Measurements from ENCODE around the gene TTLL12.

DNA sequence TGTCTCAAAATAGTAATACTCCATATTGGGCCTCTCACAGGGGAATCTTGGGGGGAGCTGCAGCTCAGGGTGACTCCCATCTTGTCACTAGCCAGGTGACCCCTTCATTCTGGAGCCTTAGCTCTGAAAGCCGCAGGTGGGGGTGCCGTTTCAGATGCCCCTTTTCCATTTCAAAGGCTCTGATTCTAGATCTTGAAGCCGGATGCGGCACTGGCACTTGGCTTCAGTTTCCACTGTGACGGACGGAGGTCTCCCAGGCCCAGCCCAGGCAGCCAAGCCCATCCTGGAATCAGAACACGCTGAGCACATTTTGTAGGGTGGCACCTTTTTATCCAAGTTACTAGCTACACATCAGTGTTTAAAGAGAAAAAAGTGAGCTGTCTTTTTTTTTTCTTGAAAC is 70.0 kb downstream of the TTLL12 start:
- no peak for TF ChIP-seq EGR1 (IDR thresholded peaks at IDR 0.05; ENCODE audit: low read depth)
- TF ChIP-seq YY1 (IDR thresholded peaks at IDR 0.05; ENCODE audit: extremely low read depth, insufficient replicate concordance, low read depth, low read length) = no peak
- no peak for TF ChIP-seq ZNF274 (IDR thresholded peaks at IDR 0.05; ENCODE audit: low read depth, low read length)
- no peak for TF ChIP-seq SIN3A (IDR thresholded peaks at IDR 0.05; ENCODE audit: low read depth)
- TF ChIP-seq JUND (IDR thresholded peaks at IDR 0.05) = no peak
- TF ChIP-seq EZH2 (IDR thresholded peaks at IDR 0.05) = no peak
- TF ChIP-seq, protein P1, sequence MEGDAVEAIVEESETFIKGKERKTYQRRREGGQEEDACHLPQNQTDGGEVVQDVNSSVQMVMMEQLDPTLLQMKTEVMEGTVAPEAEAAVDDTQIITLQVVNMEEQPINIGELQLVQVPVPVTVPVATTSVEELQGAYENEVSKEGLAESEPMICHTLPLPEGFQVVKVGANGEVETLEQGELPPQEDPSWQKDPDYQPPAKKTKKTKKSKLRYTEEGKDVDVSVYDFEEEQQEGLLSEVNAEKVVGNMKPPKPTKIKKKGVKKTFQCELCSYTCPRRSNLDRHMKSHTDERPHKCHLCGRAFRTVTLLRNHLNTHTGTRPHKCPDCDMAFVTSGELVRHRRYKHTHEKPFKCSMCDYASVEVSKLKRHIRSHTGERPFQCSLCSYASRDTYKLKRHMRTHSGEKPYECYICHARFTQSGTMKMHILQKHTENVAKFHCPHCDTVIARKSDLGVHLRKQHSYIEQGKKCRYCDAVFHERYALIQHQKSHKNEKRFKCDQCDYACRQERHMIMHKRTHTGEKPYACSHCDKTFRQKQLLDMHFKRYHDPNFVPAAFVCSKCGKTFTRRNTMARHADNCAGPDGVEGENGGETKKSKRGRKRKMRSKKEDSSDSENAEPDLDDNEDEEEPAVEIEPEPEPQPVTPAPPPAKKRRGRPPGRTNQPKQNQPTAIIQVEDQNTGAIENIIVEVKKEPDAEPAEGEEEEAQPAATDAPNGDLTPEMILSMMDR (IDR thresholded peaks at IDR 0.05 in 2 of 3, conservative IDR thresholded peaks at IDR 0.05 in 1 of 3; ENCODE audit: borderline replicate concordance in 1 of 3, insufficient read depth in 1 of 3, low read depth in 2 of 3, low read length in 2 of 3) = no peak
- no peak for TF ChIP-seq SP1 (IDR thresholded peaks at IDR 0.05; ENCODE audit: low read depth)
- TF ChIP-seq, protein P2, sequence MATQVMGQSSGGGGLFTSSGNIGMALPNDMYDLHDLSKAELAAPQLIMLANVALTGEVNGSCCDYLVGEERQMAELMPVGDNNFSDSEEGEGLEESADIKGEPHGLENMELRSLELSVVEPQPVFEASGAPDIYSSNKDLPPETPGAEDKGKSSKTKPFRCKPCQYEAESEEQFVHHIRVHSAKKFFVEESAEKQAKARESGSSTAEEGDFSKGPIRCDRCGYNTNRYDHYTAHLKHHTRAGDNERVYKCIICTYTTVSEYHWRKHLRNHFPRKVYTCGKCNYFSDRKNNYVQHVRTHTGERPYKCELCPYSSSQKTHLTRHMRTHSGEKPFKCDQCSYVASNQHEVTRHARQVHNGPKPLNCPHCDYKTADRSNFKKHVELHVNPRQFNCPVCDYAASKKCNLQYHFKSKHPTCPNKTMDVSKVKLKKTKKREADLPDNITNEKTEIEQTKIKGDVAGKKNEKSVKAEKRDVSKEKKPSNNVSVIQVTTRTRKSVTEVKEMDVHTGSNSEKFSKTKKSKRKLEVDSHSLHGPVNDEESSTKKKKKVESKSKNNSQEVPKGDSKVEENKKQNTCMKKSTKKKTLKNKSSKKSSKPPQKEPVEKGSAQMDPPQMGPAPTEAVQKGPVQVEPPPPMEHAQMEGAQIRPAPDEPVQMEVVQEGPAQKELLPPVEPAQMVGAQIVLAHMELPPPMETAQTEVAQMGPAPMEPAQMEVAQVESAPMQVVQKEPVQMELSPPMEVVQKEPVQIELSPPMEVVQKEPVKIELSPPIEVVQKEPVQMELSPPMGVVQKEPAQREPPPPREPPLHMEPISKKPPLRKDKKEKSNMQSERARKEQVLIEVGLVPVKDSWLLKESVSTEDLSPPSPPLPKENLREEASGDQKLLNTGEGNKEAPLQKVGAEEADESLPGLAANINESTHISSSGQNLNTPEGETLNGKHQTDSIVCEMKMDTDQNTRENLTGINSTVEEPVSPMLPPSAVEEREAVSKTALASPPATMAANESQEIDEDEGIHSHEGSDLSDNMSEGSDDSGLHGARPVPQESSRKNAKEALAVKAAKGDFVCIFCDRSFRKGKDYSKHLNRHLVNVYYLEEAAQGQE (IDR thresholded peaks at IDR 0.05; ENCODE audit: low read depth) = no peak
- TF ChIP-seq RAD21 (IDR thresholded peaks at IDR 0.05; ENCODE audit: low read depth) = no peak
- no peak for TF ChIP-seq MAX (IDR thresholded peaks at IDR 0.05)

Measured in HCT116 (cell line).